Kidney epithelial cell (primary cell): ENCODE results near the gene GAS2. TPM values are rescaled to one million over a fixed set of nuclear protein-coding genes. Genes with fewer than 3 reads are reported as not detected.

ENCODE experiments used
- DNase-seq: peaks from one replicate; pipeline ENCODE4 v3.0.0-alpha.2; 2010; ENCODE audit warnings: low read depth
- H3K27me3 ChIP-seq: 2 replicates; pipeline ENCODE4 v1.6.0; 2011; ENCODE audit warnings: low read length; ENCODE audit not compliant: control insufficient read depth, insufficient read depth
- H3K36me3 ChIP-seq: 2 replicates; pipeline ENCODE4 v1.5.1; 2011; ENCODE audit warnings: low read length; ENCODE audit not compliant: control insufficient read depth, insufficient read depth
- H3K4me3 ChIP-seq: 2 replicates; pipeline ENCODE4 v1.5.1; 2011; ENCODE audit warnings: low read depth, mild to moderate bottlenecking, control low read depth, low read length
- total RNA-seq: library from RNA; depleted of rRNA; stranded (reverse); fragments of >200 nt; gene quantifications from 2 replicates; pipeline ENCODE4 v1.2.3, GENCODE V29; 2015
- TF ChIP-seq, protein P1 (sequence below): IDR thresholded peaks from 2 replicates; pipeline ENCODE4 v1.5.1; 2011; ENCODE audit warnings: mild to moderate bottlenecking, moderate library complexity, low read length, control low read depth, inconsistent platforms; ENCODE audit not compliant: insufficient read depth, poor library complexity, severe bottlenecking

GAS2 gene
- total RNA-seq, 1 donor from 2014 or later = 0.46 TPM

DNA sequence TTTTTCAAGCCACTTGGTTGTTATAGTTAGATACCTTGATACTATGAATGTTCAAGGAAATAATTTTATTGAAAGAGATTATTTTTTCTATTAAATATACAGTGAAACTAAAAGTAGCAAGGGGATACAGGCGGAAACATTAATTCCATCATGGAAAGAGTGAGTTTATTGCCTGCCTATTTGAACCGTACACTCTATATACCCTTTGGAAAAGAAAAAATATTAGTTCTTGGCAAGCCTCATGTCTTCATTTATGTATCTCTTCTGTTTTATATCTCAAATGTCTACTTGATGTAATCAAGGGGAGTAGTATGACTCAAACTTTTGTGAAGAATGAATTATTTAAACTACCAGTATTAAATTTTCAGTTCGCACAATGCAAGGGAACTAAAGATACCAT is 54.0 kb downstream of the GAS2 start:
- no peak overlapping the region for H3K4me3 ChIP-seq
- TF ChIP-seq, protein P1, sequence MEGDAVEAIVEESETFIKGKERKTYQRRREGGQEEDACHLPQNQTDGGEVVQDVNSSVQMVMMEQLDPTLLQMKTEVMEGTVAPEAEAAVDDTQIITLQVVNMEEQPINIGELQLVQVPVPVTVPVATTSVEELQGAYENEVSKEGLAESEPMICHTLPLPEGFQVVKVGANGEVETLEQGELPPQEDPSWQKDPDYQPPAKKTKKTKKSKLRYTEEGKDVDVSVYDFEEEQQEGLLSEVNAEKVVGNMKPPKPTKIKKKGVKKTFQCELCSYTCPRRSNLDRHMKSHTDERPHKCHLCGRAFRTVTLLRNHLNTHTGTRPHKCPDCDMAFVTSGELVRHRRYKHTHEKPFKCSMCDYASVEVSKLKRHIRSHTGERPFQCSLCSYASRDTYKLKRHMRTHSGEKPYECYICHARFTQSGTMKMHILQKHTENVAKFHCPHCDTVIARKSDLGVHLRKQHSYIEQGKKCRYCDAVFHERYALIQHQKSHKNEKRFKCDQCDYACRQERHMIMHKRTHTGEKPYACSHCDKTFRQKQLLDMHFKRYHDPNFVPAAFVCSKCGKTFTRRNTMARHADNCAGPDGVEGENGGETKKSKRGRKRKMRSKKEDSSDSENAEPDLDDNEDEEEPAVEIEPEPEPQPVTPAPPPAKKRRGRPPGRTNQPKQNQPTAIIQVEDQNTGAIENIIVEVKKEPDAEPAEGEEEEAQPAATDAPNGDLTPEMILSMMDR = no peak
- DNase-seq = no peak
- H3K36me3 ChIP-seq = no peaks in the 10 kb centered on the region
- no peaks in the 10 kb centered on the region for H3K27me3 ChIP-seq

DNA sequence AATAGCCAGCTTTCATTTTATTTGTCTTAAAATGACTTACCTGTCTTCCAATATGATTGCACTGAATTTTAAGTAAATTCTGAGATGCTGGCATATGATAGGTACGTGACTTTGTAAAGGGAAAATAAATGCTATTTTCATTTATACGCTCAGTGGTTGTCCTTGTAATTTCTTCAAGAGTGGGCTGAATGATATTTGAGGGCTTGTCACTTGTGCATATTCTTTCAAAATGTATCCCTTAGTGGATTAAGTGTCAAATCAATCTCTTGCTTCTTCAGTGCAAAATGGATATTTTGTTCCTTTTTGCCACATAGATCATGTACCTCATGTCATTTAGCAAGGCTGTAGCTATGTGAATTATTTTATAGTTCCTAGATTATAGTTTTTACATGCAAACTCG is 56.9 kb downstream of the GAS2 start:
- Histone ChIP-seq H3K27me3 (no peaks in the 10 kb centered on the region), H3K36me3 (no peaks in the 10 kb centered on the region), H3K4me3 (no peak overlapping the region)
- TF ChIP-seq, protein P1 = no peak
- no peak for DNase-seq

DNA sequence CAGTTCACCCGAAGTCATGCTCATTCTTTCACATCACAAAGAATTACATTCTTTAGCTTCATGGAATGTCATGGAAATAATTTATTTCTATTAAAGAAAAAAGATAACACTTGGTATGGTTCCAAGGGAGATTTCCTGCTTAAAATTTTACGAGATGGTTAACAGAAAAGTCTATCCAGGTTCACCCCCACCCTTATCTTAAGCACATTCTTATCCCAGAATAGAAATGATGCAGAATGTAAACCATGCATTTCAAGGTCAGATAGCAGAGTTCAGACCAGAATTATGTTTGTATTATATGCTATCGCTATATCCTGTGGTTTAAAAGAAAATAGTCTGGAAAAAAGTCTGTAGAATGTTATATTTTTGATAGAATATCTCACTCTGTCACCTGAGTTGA is 58.7 kb downstream of the GAS2 start:
- no peaks in the 10 kb centered on the region for H3K36me3 ChIP-seq
- no peaks in the 10 kb centered on the region for H3K27me3 ChIP-seq
- no peak for DNase-seq
- TF ChIP-seq, protein P1 = no peak
- H3K4me3 ChIP-seq = no peak overlapping the region

DNA sequence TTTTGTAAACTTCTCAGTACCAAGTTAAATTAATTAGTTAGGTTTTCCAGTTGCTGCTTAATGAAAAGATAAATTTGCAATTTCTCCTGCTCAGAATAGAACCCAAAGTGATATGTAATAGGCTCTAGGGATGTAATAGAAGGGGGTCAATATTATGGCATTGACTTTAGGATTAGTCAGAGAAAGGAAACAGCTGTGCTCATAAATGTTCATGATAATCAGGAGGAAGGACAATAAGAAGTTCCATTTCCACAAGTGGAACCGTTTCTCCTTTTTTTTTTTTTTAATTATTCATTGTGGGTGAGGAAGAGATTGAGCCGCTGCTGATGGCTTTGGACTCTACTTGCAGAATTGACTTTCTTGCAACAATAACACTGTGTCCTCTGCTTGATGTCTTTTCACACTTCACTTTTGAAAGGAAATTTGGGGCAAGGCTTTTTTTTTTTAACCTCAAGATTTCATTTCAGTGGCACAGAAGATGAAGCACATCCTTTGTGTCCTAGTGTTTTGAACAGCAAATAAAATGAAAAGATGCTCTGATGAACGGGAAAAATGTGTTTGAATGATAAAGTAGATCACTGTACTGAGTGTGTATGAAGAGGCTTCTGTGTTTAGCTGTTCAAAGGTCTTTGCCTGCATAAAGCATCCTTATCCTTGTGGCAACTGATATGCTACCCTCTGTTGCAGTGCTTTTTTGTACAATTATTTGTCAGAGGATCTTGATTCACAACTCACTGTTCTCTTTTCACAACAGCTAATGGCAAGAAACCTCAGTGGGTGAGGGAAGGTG is 62.4 kb downstream of the GAS2 start:
- Histone ChIP-seq H3K36me3 (no peaks in the 10 kb centered on the region), H3K4me3 (no peak overlapping the region), H3K27me3 (no peaks in the 10 kb centered on the region)
- TF ChIP-seq, protein P1 = no peak
- no peak for DNase-seq

DNA sequence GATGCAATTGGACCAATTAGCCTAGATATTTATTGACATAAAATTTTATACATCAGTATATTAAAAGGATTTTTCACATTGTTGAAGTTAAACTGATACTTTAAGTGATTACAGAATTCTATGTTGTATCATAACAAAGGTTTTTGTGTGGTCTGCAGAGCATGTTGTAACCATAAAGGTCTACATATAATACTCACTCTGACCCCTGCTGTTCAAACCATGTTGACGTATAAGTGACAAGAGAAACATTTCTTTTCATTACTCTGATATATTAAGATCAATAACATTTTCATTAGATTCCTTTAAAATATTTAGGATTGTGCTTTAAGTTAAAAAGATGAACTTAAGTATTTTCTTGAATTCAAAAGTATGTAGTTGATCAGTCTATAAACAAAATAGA is 63.9 kb downstream of the GAS2 start:
- TF ChIP-seq, protein P1 = no peak
- Histone ChIP-seq H3K27me3 (no peaks in the 10 kb centered on the region), H3K36me3 (no peaks in the 10 kb centered on the region), H3K4me3 (no peak overlapping the region)
- DNase-seq = no peak

DNA sequence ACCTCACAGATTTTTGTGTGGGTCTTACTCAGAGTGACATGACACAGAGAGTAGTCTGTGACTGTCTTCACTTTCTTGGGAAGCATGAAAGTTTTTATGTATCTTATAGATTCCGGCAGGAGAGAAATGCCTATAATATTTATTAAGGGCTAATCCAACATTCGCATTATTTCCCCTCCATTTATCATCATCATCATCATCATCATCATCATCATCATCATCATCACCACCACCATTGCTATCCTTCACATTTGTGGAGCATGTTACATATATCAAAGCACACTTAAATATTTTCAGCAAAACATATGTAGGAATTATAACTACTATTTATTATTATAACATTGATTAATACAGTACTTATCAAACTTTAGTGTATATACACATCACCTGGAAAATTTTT is 66.2 kb downstream of the GAS2 start:
- no peak overlapping the region for H3K4me3 ChIP-seq
- no peaks in the 10 kb centered on the region for H3K36me3 ChIP-seq
- no peaks in the 10 kb centered on the region for H3K27me3 ChIP-seq
- DNase-seq = no peak
- TF ChIP-seq, protein P1 = no peak
